ENCODE results near the gene TEAD2. TPM values are rescaled to one million over a fixed set of nuclear protein-coding genes. Genes with fewer than 3 reads are reported as not detected.

The TEAD2 gene
- total and polyA plus RNA-seq, 9 of the 15 experiments (the other 6 are each of a cell fraction or from before 2014, with no cell fraction given) = 1.6 to 27.0 (median 13.9) TPM

- TF ChIP-seq, protein P1, sequence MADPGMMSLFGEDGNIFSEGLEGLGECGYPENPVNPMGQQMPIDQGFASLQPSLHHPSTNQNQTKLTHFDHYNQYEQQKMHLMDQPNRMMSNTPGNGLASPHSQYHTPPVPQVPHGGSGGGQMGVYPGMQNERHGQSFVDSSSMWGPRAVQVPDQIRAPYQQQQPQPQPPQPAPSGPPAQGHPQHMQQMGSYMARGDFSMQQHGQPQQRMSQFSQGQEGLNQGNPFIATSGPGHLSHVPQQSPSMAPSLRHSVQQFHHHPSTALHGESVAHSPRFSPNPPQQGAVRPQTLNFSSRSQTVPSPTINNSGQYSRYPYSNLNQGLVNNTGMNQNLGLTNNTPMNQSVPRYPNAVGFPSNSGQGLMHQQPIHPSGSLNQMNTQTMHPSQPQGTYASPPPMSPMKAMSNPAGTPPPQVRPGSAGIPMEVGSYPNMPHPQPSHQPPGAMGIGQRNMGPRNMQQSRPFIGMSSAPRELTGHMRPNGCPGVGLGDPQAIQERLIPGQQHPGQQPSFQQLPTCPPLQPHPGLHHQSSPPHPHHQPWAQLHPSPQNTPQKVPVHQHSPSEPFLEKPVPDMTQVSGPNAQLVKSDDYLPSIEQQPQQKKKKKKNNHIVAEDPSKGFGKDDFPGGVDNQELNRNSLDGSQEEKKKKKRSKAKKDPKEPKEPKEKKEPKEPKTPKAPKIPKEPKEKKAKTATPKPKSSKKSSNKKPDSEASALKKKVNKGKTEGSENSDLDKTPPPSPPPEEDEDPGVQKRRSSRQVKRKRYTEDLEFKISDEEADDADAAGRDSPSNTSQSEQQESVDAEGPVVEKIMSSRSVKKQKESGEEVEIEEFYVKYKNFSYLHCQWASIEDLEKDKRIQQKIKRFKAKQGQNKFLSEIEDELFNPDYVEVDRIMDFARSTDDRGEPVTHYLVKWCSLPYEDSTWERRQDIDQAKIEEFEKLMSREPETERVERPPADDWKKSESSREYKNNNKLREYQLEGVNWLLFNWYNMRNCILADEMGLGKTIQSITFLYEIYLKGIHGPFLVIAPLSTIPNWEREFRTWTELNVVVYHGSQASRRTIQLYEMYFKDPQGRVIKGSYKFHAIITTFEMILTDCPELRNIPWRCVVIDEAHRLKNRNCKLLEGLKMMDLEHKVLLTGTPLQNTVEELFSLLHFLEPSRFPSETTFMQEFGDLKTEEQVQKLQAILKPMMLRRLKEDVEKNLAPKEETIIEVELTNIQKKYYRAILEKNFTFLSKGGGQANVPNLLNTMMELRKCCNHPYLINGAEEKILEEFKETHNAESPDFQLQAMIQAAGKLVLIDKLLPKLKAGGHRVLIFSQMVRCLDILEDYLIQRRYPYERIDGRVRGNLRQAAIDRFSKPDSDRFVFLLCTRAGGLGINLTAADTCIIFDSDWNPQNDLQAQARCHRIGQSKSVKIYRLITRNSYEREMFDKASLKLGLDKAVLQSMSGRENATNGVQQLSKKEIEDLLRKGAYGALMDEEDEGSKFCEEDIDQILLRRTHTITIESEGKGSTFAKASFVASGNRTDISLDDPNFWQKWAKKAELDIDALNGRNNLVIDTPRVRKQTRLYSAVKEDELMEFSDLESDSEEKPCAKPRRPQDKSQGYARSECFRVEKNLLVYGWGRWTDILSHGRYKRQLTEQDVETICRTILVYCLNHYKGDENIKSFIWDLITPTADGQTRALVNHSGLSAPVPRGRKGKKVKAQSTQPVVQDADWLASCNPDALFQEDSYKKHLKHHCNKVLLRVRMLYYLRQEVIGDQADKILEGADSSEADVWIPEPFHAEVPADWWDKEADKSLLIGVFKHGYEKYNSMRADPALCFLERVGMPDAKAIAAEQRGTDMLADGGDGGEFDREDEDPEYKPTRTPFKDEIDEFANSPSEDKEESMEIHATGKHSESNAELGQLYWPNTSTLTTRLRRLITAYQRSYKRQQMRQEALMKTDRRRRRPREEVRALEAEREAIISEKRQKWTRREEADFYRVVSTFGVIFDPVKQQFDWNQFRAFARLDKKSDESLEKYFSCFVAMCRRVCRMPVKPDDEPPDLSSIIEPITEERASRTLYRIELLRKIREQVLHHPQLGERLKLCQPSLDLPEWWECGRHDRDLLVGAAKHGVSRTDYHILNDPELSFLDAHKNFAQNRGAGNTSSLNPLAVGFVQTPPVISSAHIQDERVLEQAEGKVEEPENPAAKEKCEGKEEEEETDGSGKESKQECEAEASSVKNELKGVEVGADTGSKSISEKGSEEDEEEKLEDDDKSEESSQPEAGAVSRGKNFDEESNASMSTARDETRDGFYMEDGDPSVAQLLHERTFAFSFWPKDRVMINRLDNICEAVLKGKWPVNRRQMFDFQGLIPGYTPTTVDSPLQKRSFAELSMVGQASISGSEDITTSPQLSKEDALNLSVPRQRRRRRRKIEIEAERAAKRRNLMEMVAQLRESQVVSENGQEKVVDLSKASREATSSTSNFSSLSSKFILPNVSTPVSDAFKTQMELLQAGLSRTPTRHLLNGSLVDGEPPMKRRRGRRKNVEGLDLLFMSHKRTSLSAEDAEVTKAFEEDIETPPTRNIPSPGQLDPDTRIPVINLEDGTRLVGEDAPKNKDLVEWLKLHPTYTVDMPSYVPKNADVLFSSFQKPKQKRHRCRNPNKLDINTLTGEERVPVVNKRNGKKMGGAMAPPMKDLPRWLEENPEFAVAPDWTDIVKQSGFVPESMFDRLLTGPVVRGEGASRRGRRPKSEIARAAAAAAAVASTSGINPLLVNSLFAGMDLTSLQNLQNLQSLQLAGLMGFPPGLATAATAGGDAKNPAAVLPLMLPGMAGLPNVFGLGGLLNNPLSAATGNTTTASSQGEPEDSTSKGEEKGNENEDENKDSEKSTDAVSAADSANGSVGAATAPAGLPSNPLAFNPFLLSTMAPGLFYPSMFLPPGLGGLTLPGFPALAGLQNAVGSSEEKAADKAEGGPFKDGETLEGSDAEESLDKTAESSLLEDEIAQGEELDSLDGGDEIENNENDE (IDR thresholded peaks at IDR 0.05; ENCODE audit: low read depth, low read length) = no peak
- TF ChIP-seq TCF3 (CRISPR knock-in tag; IDR thresholded peaks at IDR 0.05) (peak; percentile 55), NFE2 (IDR thresholded peaks at IDR 0.05; ENCODE audit: low read depth) (peak; percentile 28; the same call in 1 of the 2 replicates), E2F5 (CRISPR knock-in tag; IDR thresholded peaks at IDR 0.05) (no peak), GTF2E2 (tag; IDR thresholded peaks at IDR 0.05) (no peak), JUND (IDR thresholded peaks at IDR 0.05; ENCODE audit: borderline replicate concordance, low read depth, low read length) (peak; percentile 3), JUND (tag; IDR thresholded peaks at IDR 0.05; ENCODE audit: borderline replicate concordance, low read depth, low read length) (peak; percentile 49; the same call in 1 of the 3 replicates), MCM7 (IDR thresholded peaks at IDR 0.05) (no peak), ETV6 (IDR thresholded peaks at IDR 0.05; ENCODE audit: borderline replicate concordance in 1 of 2, low read depth in 2 of 2, low read length in 1 of 2) (no peak), ETV6 (CRISPR knock-in tag; IDR thresholded peaks at IDR 0.05; ENCODE audit: borderline replicate concordance) (no peak)
- TF ChIP-seq, protein P2, sequence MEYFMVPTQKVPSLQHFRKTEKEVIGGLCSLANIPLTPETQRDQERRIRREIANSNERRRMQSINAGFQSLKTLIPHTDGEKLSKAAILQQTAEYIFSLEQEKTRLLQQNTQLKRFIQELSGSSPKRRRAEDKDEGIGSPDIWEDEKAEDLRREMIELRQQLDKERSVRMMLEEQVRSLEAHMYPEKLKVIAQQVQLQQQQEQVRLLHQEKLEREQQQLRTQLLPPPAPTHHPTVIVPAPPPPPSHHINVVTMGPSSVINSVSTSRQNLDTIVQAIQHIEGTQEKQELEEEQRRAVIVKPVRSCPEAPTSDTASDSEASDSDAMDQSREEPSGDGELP (CRISPR knock-in tag; IDR thresholded peaks at IDR 0.05; ENCODE audit: borderline replicate concordance) = peak; percentile 78; the same call in 1 of the 2 replicates
Measured at GRCh38 chr19:49363268-49364082, 1.3 kb upstream of the TEAD2 start, which contains the start of gene DKKL1 (continued).

Measured in K562 (cell line).